ENCODE results near the gene PSMA5.
"Not testable (repeated sequence)": the region's sequence is repeated elsewhere in the genome, so short reads cannot be mapped to it uniquely, and the experiment has no call there.

The PSMA5 gene

DNA sequence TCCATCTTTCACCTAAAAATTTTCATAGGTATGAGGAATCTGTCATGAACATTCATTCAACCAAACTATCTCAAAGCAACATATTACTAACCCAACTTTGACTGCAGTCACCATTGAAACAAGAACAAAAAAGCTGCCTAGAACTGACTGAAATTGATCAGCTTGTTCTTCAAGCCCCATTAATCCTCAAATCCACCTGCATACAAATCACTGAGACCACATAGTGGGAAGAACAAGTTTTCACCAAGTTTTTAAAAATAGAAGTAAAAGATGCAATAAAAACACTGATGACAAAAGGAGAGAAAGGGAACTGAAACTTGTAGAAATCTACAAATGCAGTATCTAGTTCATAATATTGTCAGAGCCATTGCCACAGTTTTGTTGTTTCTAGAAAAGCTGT lies 34.6 kb downstream of the PSMA5 start:
- DNase-seq = no peak

DNA sequence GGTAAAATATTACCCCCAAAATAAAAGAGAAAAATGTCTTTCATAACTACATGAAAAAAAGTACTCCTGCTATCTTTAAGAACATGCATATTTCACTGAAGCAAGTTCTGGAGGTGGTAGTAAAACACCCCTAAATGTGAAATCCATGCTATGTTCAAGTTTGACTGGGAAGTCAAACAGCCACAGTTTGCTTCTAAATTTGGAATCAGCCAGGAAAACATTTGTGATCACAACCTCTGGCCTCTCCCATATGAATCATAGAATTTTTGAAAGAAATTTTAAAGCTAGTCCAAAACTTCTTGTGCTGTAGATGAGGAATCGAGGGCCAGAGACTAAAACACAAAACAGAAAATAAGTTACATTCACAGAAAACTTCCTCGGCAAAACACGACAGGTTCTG lies 35.1 kb downstream of the PSMA5 start:
- DNase-seq = no peak

DNA sequence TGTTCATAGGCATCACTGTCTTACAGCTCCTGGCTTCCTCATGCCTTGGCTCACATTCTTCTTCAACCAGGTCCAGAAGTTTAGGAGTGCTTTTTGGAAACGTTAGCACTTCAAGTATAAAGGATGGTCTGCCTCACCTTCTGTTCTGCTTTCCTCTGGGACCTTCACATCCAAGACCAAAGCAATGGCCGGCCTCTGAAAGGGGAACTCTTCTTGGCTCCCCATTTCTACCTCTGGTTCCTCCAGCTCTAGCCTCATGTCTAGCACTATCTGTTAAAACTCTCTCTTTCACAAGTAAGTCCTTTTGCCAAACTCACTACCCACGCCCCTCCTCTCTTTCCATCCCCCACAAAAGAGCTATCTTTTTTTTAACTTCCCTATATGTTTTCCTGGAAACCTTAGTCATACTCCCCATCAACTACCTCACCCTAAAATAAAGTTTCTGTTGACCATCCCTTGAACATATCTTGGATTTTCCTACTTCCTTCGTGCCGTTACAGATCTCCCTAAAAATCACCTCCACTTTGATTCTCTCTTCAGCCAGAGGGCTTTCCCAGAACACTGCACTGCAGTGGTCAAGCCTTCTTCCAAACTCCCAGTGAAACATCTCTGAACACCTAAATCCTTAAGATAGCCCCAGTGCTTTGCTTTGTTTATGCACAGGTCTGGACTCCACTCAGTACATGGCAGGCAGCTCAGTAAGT lies 36.5 kb downstream of the PSMA5 start:
- DNase-seq = no peak

DNA sequence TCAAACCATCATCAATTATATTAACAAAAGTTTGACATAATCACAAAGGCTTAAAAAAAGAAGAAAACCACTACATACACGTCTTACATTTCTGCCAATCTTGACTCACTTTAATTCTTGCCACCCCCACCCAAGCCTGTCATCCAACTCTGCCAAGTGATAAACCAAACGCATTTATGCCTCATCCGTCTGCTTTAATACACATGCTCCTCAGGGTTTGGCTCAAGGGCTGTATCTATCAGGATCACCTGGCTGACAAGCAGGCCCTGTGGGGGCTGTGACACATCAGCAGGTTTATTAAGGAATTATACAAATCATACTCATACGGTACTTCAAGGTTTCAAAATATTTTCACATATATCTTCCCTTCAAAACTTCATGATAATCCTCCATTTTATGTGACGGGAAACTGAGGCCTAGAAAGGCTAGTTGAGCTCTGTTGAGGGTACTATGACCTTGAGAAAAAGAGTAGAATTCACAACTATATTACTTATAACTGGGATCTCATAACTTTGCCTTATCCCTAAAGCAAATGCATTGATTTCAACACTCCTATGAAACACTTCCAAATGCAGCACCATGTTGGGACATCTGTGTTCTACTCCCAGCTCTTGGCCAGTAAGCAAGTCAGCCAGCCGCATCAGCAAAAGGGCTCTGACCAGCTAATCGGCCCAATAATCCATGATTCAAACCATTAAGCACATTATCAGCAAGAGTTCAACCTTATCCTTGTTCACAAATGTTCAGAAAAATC lies 37.2 kb downstream of the PSMA5 start:
- peak; percentile 55 for DNase-seq

DNA sequence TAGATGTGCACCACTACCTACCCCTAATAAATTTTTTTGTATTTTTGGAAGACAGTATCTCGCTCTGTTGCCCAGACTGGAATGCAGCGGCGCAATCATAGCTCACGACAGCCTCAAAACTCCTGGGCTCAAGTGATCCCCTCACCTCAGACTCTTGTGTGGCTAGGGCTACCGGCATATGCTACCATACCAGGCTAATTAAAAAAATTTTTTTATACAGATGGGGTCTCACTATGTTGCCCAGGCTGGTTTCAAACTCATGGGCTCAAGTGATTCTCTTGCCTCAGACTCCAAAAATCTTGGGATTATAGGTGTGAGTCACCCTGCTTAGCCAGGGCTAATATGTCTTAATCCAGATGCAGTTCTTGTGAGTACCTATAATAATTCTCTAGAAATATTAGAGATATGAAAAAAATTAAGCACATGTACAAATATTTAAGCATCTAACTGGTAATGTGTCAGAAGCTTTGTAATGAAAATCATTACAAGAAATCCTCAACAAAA lies 38.0 kb downstream of the PSMA5 start:
- DNase-seq = peak; percentile 28

DNA sequence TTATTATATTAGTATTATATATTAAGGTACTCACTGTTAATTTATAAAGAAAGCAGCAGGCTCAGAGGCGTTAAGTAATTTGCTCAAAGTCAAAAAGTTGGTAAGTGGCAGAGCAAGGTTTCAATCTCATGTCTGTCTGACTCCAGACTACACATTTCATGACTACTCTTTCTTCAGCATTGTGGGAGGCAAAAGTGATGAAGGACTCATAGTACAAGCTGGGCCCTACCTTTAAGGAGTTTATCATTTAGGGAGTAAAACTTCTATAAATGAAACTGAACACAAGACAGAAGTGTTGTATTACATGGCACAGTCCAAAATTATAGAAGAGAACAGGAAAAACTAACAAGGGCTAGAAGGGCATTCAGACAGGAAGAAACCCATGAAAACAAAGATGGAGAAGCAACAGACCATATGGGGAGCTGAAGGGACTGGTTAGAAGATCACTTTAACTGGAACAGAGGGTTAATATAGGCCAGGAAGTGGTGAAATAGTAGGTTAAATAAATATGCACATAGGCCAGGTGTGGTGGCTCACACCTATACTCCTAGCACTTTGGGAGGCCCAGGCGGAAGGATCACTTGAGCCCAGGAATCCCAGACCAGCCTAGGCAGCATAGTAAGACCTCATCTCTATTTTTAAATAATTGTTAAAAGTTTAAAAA lies 40.1 kb downstream of the PSMA5 start:
- DNase-seq = no peak

DNA sequence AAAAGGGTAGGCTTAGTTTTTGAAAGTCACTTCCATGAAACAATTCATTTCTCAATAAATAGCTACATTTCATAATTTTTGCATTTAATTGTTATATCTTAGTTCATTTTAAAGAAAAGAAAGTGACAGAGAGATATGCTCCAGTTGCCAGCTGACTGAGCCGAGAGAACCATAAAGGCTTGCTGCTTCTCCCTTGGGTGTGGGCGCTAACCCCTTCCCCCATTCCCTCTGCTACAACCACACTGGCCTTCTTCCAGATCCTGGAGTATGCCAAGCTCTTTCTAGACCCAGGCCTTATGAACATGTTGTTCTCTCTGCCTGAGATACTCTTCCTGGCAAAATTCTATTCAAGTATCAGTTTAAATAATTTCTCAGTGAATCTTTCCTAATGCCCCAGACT lies 40.8 kb downstream of the PSMA5 start:
- DNase-seq = peak; percentile 12

DNA sequence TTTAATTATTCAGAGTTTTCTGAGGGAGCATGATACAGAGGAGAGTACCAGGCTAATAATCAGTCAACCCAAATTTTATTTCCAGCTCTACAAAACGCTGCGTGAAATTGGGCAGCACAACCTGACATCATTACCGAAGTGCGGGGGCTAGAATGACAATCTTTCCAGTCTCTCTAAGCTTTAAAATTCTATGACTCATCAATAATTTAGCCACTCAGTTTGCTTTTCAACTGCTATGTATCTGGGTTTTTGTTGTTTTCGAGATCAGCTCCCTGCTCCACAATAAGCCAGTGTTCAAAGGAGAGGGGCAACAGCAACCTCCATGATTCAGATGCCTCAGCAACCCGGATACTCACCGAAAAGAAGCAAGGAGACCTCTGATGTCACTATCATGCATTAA lies 42.4 kb downstream of the PSMA5 start:
- no peak for DNase-seq

DNA sequence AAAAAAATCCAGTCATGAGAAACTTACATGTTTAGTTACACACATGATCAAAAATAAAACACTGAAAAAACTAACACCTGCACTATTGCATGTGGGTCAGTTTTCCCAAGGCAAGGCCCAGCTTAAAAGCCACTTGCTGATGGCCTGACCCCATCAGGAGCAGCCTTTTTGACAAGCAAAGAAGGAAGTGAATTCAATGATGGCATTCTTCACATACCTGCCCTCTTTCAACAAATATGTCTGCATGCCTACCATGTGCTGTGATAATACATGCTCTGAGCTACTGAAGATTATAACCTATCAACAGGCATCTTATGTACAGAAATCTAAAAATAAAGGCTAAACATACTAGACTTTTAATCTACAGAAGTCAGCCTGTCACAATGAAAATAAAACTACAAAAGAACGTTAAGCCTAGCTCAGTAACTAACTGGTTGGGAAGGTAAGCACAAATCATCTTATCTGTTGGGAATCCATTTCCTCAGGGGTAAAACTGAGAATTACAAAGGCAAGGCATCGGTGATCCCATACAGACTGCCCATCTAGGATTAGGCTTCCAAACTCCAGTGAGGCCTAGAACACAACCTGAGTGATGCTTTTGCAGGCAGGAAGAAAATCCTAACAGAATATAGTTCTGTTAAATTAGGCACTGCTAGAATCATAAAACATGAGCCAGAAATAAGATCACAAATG lies 43.0 kb downstream of the PSMA5 start:
- no peak for DNase-seq

DNA sequence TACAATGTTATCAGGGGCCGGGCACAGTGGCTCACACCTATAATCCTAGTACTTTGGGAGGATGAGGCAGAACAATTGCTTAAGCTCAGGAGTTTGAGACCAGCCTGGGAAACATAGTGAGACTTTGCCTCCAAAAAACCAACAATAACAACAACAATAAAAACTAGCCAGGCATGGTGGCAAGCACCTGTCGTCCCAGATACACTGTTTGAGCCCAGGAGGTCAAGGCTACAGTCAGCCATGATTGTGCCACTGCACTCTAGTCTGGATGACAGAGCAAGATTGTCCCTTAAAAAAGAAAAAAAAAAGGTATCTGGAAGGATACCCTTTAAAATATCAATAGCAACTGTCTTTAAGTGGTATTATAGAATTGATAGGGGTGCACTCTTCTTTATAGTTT lies 44.7 kb downstream of the PSMA5 start:
- DNase-seq = no peak

DNA sequence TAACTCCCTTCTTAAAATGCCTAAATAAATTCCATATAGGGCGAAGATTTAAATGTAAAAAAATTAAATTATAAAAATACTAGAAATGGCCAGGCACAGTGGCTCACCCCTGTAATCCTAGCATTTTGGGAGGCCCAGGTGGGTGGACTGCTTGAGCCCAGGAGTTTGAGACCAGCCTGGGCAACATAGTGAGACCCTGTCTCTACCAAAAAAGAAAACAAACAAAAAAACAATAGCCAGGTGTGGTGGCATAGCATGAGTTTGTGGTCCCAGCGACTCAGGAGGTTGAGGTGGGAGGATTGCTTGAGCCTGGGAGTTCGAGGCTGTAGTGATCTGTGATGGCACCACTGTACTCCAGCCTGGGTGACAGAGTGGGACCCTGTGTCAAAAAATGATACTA lies 46.3 kb downstream of the PSMA5 start:
- no peak for DNase-seq

DNA sequence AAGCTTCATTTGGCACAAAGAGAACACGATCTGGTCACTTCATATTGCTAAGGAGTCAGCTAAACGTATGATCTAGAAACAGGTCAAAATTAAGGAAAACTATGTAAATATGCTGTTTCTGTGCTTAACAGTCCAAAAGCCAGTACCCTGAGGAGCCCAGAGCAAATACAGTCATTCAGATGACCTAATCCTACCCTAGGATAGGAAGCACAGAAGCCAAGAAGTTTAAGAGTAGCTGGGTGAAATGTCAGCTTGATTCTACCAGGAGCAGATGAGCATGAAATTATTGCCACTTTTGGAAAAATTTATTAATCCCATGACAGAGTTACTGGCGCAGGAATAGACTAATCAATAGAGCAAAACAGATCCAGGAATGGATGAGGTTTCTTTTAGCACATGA lies 46.8 kb downstream of the PSMA5 start:
- DNase-seq = no peak

DNA sequence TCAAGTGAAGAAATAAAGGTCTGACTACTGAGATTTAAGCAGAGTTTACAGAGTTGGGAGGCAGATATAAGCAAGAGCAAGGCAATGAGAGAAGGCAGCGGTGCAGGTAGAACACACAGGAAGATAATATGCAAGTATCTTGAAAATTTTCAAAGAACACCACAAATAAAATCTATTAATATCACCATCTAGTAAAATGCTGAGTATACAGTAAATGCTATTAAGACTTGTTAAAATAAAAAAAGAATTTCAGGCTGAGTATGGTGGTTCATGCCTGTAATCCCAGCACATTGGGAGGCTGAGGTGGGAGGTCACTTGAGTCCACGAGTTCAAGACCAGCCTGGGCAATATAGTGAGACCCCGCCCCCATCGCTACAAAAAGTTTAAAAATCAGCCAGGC lies 48.5 kb downstream of the PSMA5 start:
- DNase-seq = no peak

DNA sequence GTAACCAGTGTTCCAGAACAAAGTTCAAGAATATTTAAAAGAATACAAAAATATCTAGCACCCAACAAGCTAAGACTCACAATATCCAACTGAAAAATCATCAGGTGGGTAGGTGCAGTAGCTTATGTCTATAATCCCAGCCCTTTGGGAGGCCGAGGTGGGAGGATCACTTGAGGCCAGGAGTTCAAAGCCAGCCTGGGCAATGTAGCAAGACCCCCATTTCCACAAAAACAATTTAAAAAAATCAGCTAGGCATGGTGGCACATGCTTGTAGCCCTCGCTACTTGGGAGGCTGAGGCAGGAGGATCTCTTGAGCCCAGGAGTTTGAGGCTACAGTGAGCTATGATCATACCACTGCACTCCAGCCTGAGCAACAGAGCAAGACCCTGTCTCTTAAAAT lies 52.6 kb downstream of the PSMA5 start:
- DNase-seq = not testable (repeated sequence)

DNA sequence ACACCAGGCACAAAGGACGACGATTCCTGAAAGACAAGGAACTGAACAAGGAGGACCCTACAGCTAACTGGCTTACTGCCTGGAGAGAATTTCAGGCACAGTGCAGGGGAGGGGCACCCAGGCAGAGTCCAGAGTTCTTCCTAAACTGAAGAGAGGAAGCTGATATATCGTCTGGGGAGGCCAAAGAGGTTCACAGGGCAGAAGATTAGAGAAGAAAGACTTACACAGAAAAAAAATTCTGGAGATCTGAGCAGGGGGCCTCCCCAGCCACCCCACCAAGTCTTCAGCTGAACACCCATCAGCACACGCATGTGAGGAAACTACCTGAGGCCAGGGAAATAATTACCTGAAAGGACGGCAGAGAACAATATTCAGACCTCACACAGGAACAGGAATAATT lies 53.1 kb downstream of the PSMA5 start:
- no peak for DNase-seq

DNA sequence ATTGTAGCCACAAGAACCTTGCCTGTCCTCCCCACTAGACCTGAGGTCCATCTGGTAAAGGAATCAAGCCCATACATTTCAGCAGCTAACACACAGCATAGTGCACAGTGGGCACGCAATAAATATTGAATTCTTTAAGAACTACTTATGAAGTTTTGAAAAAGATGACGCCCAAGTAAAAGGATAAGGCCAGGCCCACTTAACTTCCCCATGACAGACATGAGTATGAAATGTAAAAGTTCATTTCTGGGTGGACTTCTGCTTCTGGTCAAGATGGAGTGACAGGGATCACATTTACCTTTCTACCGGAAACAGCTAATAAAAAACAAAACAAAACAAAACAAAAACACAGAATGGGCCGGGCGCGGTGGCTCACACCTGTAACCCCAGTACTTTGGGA lies 54.0 kb downstream of the PSMA5 start:
- DNase-seq = no peak

DNA sequence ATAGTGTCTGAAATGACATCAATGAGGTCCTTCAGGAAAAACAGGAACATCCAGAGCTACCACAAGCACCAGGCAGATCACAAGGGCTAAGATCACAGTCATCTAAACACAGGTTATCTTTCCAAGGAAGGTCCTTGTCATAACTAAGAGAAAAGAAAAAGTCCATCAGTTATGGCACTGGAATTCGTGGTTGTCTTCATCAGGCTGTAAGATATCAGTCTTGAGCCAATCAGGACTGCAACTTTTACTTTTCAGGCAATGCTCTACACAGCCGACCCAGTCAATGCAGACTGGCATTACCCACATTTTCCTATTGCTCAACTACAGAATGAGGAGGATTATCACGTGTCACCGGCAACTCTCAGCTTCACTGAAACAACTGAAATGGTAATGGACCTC lies 54.9 kb downstream of the PSMA5 start:
- DNase-seq = no peak

DNA sequence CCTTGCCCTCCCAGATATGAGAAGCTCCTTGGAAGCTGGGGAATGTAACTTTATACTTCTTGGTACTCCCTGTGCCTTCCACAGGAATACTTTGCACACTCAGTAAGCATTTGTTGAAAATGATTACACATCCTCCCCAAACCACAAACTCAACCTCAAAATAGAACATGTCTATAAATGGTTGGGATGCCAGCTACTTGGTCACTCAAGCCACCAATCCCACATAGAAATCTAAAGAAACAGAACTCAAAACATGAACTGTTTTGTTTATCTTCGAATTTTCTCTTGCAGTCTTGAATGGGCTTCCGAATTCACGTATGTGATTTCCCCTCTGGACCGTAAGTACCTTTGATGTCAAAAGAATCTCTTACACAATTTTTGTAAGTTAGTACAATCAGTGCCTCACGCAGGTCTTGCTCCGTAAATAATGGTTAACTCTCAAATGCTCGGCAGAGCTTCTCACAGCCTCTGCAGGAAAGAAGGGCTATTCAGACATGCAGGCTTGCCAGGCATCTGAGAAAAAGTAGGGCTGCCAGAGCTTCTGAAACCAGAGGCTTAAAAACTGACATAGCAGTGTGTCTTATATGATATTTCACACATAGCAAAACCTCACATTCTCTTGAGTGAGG lies 55.4 kb downstream of the PSMA5 start:
- DNase-seq = no peak

DNA sequence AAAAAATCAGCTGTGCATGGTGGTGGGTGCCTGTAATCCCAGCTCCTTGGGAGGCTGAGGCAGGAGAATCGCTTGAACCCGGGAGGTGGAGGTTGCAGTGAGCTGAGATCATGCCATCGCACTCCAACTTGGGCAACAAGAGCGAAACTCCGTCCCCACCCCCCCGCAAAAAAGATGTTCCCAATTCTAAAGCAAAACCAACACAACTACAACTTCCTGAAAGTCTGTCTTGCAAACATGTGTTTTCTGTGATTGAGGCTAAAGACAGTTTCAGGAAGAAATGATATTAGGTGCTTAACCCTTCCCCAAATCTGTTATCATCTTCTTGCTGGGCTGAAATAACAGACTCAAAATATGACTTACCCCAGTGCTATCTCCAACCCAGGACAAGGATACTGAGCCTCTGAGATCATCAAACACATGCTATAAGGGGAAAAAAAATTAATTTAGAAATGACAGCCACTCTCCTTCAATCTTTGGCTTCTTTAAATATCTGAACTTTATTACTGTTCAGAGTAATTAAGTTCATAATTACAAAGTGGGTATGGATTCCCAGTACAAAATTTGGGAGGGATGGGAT lies 57.0 kb downstream of the PSMA5 start:
- DNase-seq = no peak

DNA sequence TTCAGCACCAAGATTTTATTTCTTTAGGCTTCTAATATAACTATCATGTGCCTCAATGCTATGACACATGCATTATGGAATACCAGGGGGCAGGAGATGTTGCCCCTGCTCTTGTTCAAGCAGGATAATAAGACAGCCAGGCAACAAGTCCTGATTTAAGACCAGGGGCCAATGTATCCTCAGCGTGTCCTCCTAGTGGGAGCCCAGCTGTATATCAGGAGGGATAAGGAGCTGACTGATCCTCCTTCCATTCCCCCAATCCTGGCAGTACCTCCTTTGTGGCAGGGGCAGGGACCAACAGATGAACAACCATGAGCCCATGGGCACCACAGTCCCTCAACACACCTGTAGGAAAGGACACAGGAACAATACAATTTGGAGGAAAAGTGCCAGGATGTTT lies 57.8 kb downstream of the PSMA5 start:
- DNase-seq = peak; percentile 46

DNA sequence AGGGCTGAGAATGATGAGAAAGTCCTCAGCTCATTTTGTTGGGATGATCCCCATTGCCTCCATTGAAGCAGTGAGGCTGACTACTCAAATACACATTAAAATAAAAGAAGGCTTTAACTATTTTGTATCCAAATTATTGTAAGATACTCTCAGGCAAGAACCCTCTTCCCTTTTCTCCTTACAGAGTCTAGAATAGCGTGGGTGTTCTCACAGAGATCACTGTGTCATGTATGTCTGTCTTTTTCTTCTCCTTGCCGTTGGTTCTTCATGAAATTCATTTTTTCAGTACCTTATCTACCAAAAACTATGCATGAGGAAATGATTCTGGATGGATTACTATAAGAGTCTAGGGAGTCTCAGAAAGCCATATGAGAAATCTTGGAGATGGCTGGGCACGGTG lies 58.6 kb downstream of the PSMA5 start:
- DNase-seq = no peak

DNA sequence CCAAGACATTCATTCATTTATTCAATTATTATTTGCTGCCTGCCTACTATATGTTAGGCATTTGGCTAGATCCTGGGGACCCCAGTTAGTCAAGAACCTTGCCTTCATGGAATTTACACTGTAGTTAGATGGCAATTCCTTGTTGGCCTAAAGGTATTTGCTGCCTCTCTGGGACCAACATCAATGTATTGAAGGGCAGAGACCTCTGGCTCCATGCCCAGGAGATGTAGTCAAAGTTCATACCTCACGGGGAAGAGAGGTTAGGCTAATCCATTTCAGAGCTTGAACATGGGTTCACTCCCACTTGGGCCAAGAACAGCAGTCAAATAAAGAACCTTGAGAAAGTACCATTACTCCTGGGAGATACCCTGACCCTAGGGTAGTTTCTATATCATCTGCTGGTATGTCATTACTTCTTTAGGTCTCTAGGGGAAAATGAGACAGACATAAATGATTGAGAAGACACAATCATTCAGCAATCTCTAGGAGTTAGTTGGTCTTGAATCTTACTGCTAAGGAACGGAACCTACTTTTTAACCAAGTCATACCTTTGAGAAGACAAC lies 60.5 kb downstream of the PSMA5 start:
- no peak for DNase-seq
